B cell (primary cell): ENCODE measurements around the gene TRMT6. TPM values are rescaled to one million over a fixed set of nuclear protein-coding genes. Genes with fewer than 3 reads are reported as not detected.

Experiments used
- ATAC-seq: fragments of 200-7000 bp; cut with Tn5 transposase; one replicate; pipeline ENCODE4 v1.10.0; 2021; ENCODE audit warnings: low read depth, mild to moderate bottlenecking, moderate number of reproducible peaks, moderate library complexity
- CTCF ChIA-PET: fragments of 350-600 bp; sonication (Branson Sonifier 250); formaldehyde crosslinking; loops from one replicate; lab custom pipeline; 2021; ENCODE audit warnings: antibody characterized with exemption, inconsistent platforms; lab: Charles Lee
- POLR2A ChIA-PET: fragments of 350-600 bp; sonication (Branson Sonifier 250); formaldehyde crosslinking; loops from one replicate; lab custom pipeline; 2021; ENCODE audit warnings: antibody characterized with exemption; lab: Charles Lee
- DNase-seq: peaks from one replicate; pipeline ENCODE4 v3.0.0; 2013
- H2AFZ ChIP-seq: 2 replicates; pipeline ENCODE4 v1.6.1; 2012; ENCODE audit warnings: mild to moderate bottlenecking, low read depth, low read length; ENCODE audit not compliant: insufficient read depth, poor library complexity, severe bottlenecking
- H3K27ac ChIP-seq, 2 donors: 1 replicate in 1 of 2; 2 replicates in 1 of 2; pipeline ENCODE4 v1.5.1; 2012 to 2013; ENCODE audit warnings: low read length in 2 of 2, mild to moderate bottlenecking in 2 of 2, moderate library complexity in 1 of 2
- H3K27me3 ChIP-seq, 4 experiments: fragments of 200-600 bp in 1 of 4; sonication (generic) in 1 of 4; replicated peaks in 1 of 4; 1 replicate in 2 of 4; 2 replicates in 2 of 4; pipeline versions ENCODE4 v1.6.1 to v1.7.0; 2013 to 2016; ENCODE audit warnings: low read length in 3 of 4, mild to moderate bottlenecking in 2 of 4, mixed read lengths in 1 of 4, moderate library complexity in 1 of 4; ENCODE audit not compliant: insufficient read depth in 4 of 4, control insufficient read depth in 3 of 4; ENCODE audit errors: control extremely low read depth in 1 of 4
- H3K36me3 ChIP-seq, 2 experiments: replicated peaks in 1 of 2; 1 replicate in 1 of 2; 2 replicates in 1 of 2; pipeline versions ENCODE4 v1.6.1 to v1.7.1; 2013; ENCODE audit warnings: low read length in 1 of 2; ENCODE audit not compliant: insufficient read depth in 2 of 2, control insufficient read depth in 1 of 2; ENCODE audit errors: control extremely low read depth in 1 of 2, extremely low read depth in 1 of 2
- H3K4me1 ChIP-seq, 2 donors: fragments of 200-600 bp in 1 of 2; sonication (generic) in 1 of 2; 1 replicate in 1 of 2; 2 replicates in 1 of 2; pipeline versions ENCODE4 v1.5.1 to v1.6.1; 2013 to 2017; ENCODE audit warnings: low read length in 2 of 2; ENCODE audit not compliant: control insufficient read depth in 2 of 2, insufficient read depth in 2 of 2
- H3K4me2 ChIP-seq: replicated peaks from 2 replicates; pipeline ENCODE3; 2012; ENCODE audit warnings: mild to moderate bottlenecking, low read depth, low read length; ENCODE audit not compliant: poor library complexity, severe bottlenecking
- H3K4me3 ChIP-seq, 5 experiments: fragments of 200-600 bp in 1 of 5; sonication (generic) in 1 of 5; 1 replicate in 3 of 5; 2 replicates in 2 of 5; pipeline versions ENCODE4 v1.5.1 to v1.7.0; 2011 to 2016; ENCODE audit warnings: low read length in 4 of 5, mild to moderate bottlenecking in 4 of 5, low read depth in 2 of 5, control low read depth in 1 of 5, moderate library complexity in 1 of 5; ENCODE audit not compliant: insufficient read depth in 1 of 5; ENCODE audit errors: control extremely low read depth in 1 of 5, extremely low read depth in 1 of 5
- H3K79me2 ChIP-seq: fragments of 200-600 bp; sonication (generic); one replicate; pipeline ENCODE4 v1.6.0; 2016; ENCODE audit warnings: low read length; ENCODE audit not compliant: control insufficient read depth, insufficient read depth
- H3K9ac ChIP-seq: fragments of 200-600 bp; sonication (generic); 2 replicates; pipeline ENCODE4 v1.6.1; 2017; ENCODE audit warnings: mild to moderate bottlenecking, low read length, moderate library complexity
- H3K9me3 ChIP-seq, 3 donors: one replicate each; pipeline versions ENCODE4 v1.6.1 to v1.7.1; 2013; ENCODE audit warnings: low read length in 2 of 3; ENCODE audit not compliant: control insufficient read depth in 2 of 3, insufficient read depth in 1 of 3; ENCODE audit errors: control extremely low read depth in 1 of 3
- H4K20me1 ChIP-seq: 2 replicates; pipeline ENCODE4 v1.6.0; 2012; ENCODE audit warnings: mild to moderate bottlenecking, low read length; ENCODE audit not compliant: insufficient read depth, control insufficient read depth, poor library complexity, severe bottlenecking
- H3K27ac Mint-ChIP-seq: one replicate; pipeline ENCODE4 v1.8.0; 2021; ENCODE audit warnings: mixed read lengths
- H3K27me3 Mint-ChIP-seq: one replicate; pipeline ENCODE4 v1.8.0; 2021; ENCODE audit warnings: mixed read lengths
- H3K4me1 Mint-ChIP-seq: one replicate; pipeline ENCODE4 v1.8.0; 2021; ENCODE audit warnings: mixed read lengths
- H3K4me3 Mint-ChIP-seq: one replicate; pipeline ENCODE4 v1.8.0; 2021; ENCODE audit warnings: mixed read lengths
- H3K9me3 Mint-ChIP-seq: one replicate; pipeline ENCODE4 v1.8.0; 2022; ENCODE audit warnings: mixed read lengths; ENCODE audit not compliant: insufficient read depth
- EZH2 ChIP-seq: IDR thresholded peaks from 2 replicates; pipeline ENCODE4 v1.6.1; 2012; ENCODE audit warnings: borderline replicate concordance, low read depth, mild to moderate bottlenecking, moderate library complexity, low read length; ENCODE audit not compliant: insufficient read depth, poor library complexity, severe bottlenecking
- WGBS: methylation state at CpG from one replicate; pipeline ENCODE4 v1.1.5; 2013; ENCODE audit warnings: missing lambda C conversion rate; ENCODE audit not compliant: insufficient coverage; 5-methylcytosine and 5-hydroxymethylcytosine counted together
- intact Hi-C: fragments of 100-400 bp; cut with micrococcal nuclease; formaldehyde crosslinking; loops from one replicate; pipeline ENCODE4 v1.10.0; 2022
- polyA plus RNA-seq: library from polyadenylated mRNA; depleted of rRNA; stranded (reverse); fragments of >200 nt; gene quantifications from 2 replicates; pipeline ENCODE4 v1.2.3, GENCODE V29; 2012
- total RNA-seq, 2 donors: library from RNA; stranded (reverse); fragments of 120-200 nt in 1 of 2; gene quantifications; 1 replicate in 1 of 2; 2 replicates in 1 of 2; pipeline versions ENCODE4 v1.2.3 to v1.2.4, GENCODE V29; 2013 to 2022
- TF ChIP-seq, protein P1 (sequence below): fragments of 200-600 bp; IDR thresholded peaks from one replicate; pipeline ENCODE4 v1.8.0; 2022; ENCODE audit warnings: antibody characterized with exemption, mild to moderate bottlenecking

TRMT6 gene
- total and polyA plus RNA-seq, 2 donors (not counting 1 experiment from before 2014, with no cell fraction given) = 5.7 to 18.2 TPM

DNA sequence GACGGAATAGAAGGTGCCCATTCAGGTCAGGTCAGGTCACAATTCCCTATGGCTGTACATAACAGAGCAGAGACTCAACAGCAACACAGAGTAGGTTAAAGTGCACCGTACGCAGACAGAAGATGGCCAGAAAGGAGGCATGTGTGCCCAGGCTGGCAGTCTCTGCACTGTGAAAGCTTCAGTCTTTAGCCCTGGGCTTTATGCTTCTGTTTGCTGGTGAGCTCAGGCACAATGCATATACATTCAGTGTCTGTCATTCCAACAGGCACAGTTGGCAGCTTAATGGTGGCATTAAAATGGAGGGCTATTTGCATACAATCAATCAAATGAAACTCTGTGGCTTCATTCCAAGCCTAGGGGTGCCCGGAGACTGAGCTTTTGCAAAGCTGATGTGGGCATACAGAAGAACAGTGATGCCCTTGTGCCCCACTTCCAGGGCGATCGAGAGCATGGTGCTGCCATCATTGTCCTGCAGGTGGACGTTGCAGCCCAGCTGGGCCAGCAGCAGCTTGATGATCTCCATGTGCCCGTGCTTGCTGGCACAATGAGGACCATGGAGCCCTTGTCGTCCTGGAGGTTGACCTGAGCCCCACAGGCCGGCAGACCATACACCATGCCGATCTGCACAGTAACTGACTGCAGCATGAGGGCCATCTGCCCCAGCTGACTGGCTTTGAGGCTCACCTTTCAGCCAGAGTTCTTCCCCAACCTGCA, 22.4 kb downstream of the TRMT6 start:
- POLR2A ChIA-PET = no interaction called here
- H3K4me3 ChIP-seq = no peak overlapping the region
- no peaks in the 10 kb centered on the region for H3K4me1 Mint-ChIP-seq

DNA sequence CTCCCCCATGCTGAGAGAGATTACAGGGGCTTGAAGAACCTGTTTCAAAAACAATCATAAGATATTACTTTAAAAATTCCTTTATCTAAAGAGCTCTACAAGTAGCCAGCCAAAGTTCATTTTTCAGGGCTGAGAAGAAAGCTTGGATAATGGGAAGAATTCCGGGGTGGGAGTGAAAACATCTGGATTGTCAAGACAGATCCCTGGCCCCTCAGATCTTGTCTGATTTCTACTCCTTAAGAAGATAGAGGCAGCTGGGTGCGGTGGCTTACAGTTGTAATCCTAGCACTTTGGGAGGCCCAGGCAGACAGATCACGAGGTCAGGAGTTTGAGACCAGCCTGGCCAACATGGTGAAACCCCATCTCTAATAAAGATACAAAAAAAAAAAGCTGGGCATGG, 24.8 kb downstream of the TRMT6 start:
- DNase-seq = no peak
- Mint-ChIP-seq H3K4me3 (no peak overlapping the region), H3K27me3 (peaks cover 55% of the 10 kb centered on the region), H3K27ac (no peak overlapping the region), H3K4me1 (no peaks in the 10 kb centered on the region), H3K9me3 (no peaks in the 10 kb centered on the region)
- intact Hi-C loops = no loop called here
- H3K4me3 ChIP-seq = no peak overlapping the region
- no peak overlapping the region for H3K9ac ChIP-seq
- 70% methylated on average over 2 of the region's 3 CpGs for WGBS
- no peak overlapping the region for H3K4me2 ChIP-seq
- ATAC-seq = no peak
- TF ChIP-seq, protein P1, sequence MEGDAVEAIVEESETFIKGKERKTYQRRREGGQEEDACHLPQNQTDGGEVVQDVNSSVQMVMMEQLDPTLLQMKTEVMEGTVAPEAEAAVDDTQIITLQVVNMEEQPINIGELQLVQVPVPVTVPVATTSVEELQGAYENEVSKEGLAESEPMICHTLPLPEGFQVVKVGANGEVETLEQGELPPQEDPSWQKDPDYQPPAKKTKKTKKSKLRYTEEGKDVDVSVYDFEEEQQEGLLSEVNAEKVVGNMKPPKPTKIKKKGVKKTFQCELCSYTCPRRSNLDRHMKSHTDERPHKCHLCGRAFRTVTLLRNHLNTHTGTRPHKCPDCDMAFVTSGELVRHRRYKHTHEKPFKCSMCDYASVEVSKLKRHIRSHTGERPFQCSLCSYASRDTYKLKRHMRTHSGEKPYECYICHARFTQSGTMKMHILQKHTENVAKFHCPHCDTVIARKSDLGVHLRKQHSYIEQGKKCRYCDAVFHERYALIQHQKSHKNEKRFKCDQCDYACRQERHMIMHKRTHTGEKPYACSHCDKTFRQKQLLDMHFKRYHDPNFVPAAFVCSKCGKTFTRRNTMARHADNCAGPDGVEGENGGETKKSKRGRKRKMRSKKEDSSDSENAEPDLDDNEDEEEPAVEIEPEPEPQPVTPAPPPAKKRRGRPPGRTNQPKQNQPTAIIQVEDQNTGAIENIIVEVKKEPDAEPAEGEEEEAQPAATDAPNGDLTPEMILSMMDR = no peak
- no peak for TF ChIP-seq EZH2
- no peaks in the 10 kb centered on the region for H3K36me3 ChIP-seq
- no peaks in the 10 kb centered on the region for H3K79me2 ChIP-seq
- no peaks in the 10 kb centered on the region for H3K4me1 ChIP-seq
- CTCF ChIA-PET = interaction anchor here (1.1 to 1.4 kb wide), 2 partner anchors 10 to 397 kb away, joined by 3 to 4 read pairs; no protein-coding TSS in a partner anchor
- H3K27ac ChIP-seq = no peak overlapping the region
- POLR2A ChIA-PET = no interaction called here
- H4K20me1 ChIP-seq = no peaks in the 10 kb centered on the region
- H2AFZ ChIP-seq = no peak overlapping the region
- peaks cover 0 to 4% (median 2%) of the 10 kb centered on the region in 4 experiments for H3K27me3 ChIP-seq
- no peaks in the 10 kb centered on the region for H3K9me3 ChIP-seq

More for the DNA sequence above, 22.4 kb downstream of the TRMT6 start:
- no peak for TF ChIP-seq EZH2
- TF ChIP-seq, protein P1 = no peak
- H3K36me3 ChIP-seq = no peaks in the 10 kb centered on the region
- H2AFZ ChIP-seq = no peak overlapping the region
- no peaks in the 10 kb centered on the region for H3K79me2 ChIP-seq
- no peak overlapping the region for H3K4me3 Mint-ChIP-seq
- no peak overlapping the region for H3K27ac ChIP-seq
- H3K9ac ChIP-seq = no peak overlapping the region
- DNase-seq (no peak), ATAC-seq (no peak)
- no peaks in the 10 kb centered on the region for H3K9me3 Mint-ChIP-seq
- H4K20me1 ChIP-seq = no peaks in the 10 kb centered on the region
- no peaks in the 10 kb centered on the region for H3K4me1 ChIP-seq
- H3K4me2 ChIP-seq = no peak overlapping the region
- H3K9me3 ChIP-seq = no peaks in the 10 kb centered on the region
- peaks cover 47% of the 10 kb centered on the region for H3K27me3 Mint-ChIP-seq
- no peak overlapping the region for H3K27ac Mint-ChIP-seq
- intact Hi-C loops = no loop called here
- H3K27me3 ChIP-seq = peaks cover 0 to 8% (median 2%) of the 10 kb centered on the region in 4 experiments
- CTCF ChIA-PET = no interaction called here
- WGBS = 97% methylated on average over 11 of the region's 11 CpGs
